Glutamatergic neuron (in vitro differentiated cells): ENCODE results near the gene MT1M. TPM values are rescaled to one million over a fixed set of nuclear protein-coding genes. Genes with fewer than 3 reads are reported as not detected.
A peak's percentile ranks its signal among the peaks of the same experiment; 100 is the strongest.

Source experiments
- DNase-seq: peaks from one replicate; pipeline ENCODE4 v3.0.0; 2022
- H3K27ac Mint-ChIP-seq: one replicate; pipeline ENCODE4 v1.8.0; 2020; ENCODE audit warnings: mild to moderate bottlenecking, mixed read lengths, inconsistent platforms; ENCODE audit not compliant: unreplicated experiment
- H3K27me3 Mint-ChIP-seq: one replicate; pipeline ENCODE4 v1.8.0; 2020; ENCODE audit warnings: mild to moderate bottlenecking, moderate library complexity, mixed read lengths, inconsistent platforms; ENCODE audit not compliant: unreplicated experiment
- H3K36me3 Mint-ChIP-seq: one replicate; pipeline ENCODE4 v1.8.0; 2020; ENCODE audit warnings: mild to moderate bottlenecking, mixed read lengths, inconsistent platforms; ENCODE audit not compliant: unreplicated experiment
- H3K4me1 Mint-ChIP-seq: one replicate; pipeline ENCODE4 v1.8.0; 2020; ENCODE audit warnings: mild to moderate bottlenecking, low read depth, mixed read lengths, inconsistent platforms; ENCODE audit not compliant: unreplicated experiment
- H3K4me3 Mint-ChIP-seq: one replicate; pipeline ENCODE4 v1.8.0; 2020; ENCODE audit warnings: mild to moderate bottlenecking, mixed read lengths, inconsistent platforms; ENCODE audit not compliant: unreplicated experiment
- H3K9me3 Mint-ChIP-seq: one replicate; pipeline ENCODE4 v1.8.0; 2020; ENCODE audit warnings: mild to moderate bottlenecking, moderate library complexity, mixed read lengths, inconsistent platforms; ENCODE audit not compliant: unreplicated experiment
- CTCF ChIP-seq: fragments of 200-600 bp; sonication (generic); IDR thresholded peaks from one replicate; pipeline ENCODE4 v1.5.0; 2021; ENCODE audit not compliant: partially characterized antibody, unreplicated experiment
- total RNA-seq: library from RNA; stranded (reverse); fragmentation: NEBNext Ultra II Directional; extraction: Animal tissue kit (Norgen Biotek cat#: 25700); gene quantifications from one replicate; pipeline ENCODE4 v1.2.1, GENCODE V29; 2021; ENCODE audit not compliant: unreplicated experiment

Gene MT1M
- total RNA-seq, 1 donor from 2014 or later = not detected

- Mint-ChIP-seq H3K9me3 (no peaks in the 10 kb centered on the region), H3K27ac (no peak overlapping the region), H3K4me1 (no peaks in the 10 kb centered on the region), H3K4me3 (no peak overlapping the region), H3K27me3 (peaks cover 2% of the 10 kb centered on the region), H3K36me3 (no peaks in the 10 kb centered on the region)
- TF ChIP-seq CTCF = peak; percentile 65
- no peak for DNase-seq
These were observed 32.0 kb upstream of the MT1M start for GRCh38 chr16:56600398-56600999.

DNA sequence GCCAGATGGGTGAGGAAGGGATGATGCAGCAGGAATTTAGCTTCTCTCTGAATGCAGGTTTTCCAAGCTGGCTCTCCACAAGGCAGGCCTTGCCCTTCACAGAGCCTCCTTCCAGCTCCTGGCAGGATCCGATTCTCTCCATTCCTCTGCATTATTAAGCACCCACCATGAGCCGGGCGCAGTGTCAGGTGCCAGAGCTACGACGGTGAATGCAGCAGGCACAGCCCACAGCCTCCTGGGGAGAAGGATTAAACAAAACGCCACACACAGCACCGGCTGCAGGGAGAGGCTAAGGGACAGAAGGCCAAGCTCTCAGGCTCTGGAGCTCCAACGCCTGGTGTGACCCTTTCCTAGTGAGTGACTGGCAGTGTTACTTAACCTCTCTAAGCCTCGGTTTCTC lies 31.1 kb upstream of the MT1M start:
- peaks cover 7% of the 10 kb centered on the region for H3K27me3 Mint-ChIP-seq
- no peaks in the 10 kb centered on the region for H3K9me3 Mint-ChIP-seq
- no peak overlapping the region for H3K27ac Mint-ChIP-seq
- no peak for DNase-seq
- no peak overlapping the region for H3K4me3 Mint-ChIP-seq
- H3K36me3 Mint-ChIP-seq = no peaks in the 10 kb centered on the region
- no peaks in the 10 kb centered on the region for H3K4me1 Mint-ChIP-seq
- TF ChIP-seq CTCF = no peak

GRCh38 chr16:56603589-56603988 lies 28.9 kb upstream of the MT1M start:
- Mint-ChIP-seq H3K36me3 (no peaks in the 10 kb centered on the region), H3K27me3 (peaks cover 13% of the 10 kb centered on the region), H3K27ac (no peak overlapping the region), H3K9me3 (no peaks in the 10 kb centered on the region), H3K4me1 (peaks cover 2% of the 10 kb centered on the region), H3K4me3 (no peak overlapping the region)
- DNase-seq = no peak
- TF ChIP-seq CTCF = no peak

GRCh38 chr16:56604966-56605365 lies 27.5 kb upstream of the MT1M start:
- no peaks in the 10 kb centered on the region for H3K36me3 Mint-ChIP-seq
- TF ChIP-seq CTCF = no peak
- peaks cover 12% of the 10 kb centered on the region for H3K4me1 Mint-ChIP-seq
- no peak overlapping the region for H3K4me3 Mint-ChIP-seq
- H3K27ac Mint-ChIP-seq = no peak overlapping the region
- H3K9me3 Mint-ChIP-seq = no peaks in the 10 kb centered on the region
- no peak for DNase-seq
- peaks cover 19% of the 10 kb centered on the region for H3K27me3 Mint-ChIP-seq

DNA sequence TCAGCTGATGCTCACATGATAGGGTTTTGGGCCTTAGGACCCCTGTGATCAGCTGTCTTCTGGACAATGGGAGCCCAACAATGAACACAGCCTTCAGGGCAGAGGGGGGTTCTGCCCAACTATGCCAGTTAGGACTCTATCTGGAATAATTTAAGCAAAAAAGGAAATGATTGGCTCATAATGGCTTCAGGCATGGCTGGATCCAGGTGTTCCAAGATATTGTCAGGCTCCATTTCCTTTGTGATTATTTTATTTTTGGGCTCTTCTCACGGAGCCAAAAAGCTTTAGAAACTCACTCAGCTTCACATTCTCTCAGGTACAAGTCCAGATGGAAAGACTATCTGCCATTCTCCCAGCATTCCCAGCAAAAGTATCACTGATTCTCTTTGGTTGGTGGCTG lies 27.0 kb upstream of the MT1M start:
- Mint-ChIP-seq H3K4me3 (no peak overlapping the region), H3K4me1 (peaks cover 12% of the 10 kb centered on the region), H3K9me3 (no peaks in the 10 kb centered on the region), H3K27ac (no peak overlapping the region), H3K36me3 (no peaks in the 10 kb centered on the region), H3K27me3 (peaks cover 22% of the 10 kb centered on the region)
- TF ChIP-seq CTCF = no peak
- DNase-seq = no peak
